Testis (tissue), 3 donors: ENCODE measurements around the gene SECISBP2L. TPM values are rescaled to one million over a fixed set of nuclear protein-coding genes. Genes with fewer than 3 reads are reported as not detected.

ENCODE experiments used
- DNase-seq: peaks from one replicate; pipeline ENCODE4 v3.0.0-alpha.2; 2019
- H3K27ac ChIP-seq, 2 donors: fragments of 200-600 bp; sonication (generic); one replicate each; pipeline ENCODE4 v1.5.1; 2019
- H3K27me3 ChIP-seq: fragments of 200-600 bp; sonication (generic); one replicate; pipeline ENCODE4 v1.5.1; 2019
- H3K36me3 ChIP-seq: fragments of 200-600 bp; sonication (generic); one replicate; pipeline ENCODE4 v1.5.1; 2017; ENCODE audit warnings: low read depth; ENCODE audit errors: missing control alignments
- H3K4me1 ChIP-seq: fragments of 200-600 bp; sonication (generic); one replicate; pipeline ENCODE4 v1.5.1; 2019
- H3K4me3 ChIP-seq, 2 donors: fragments of 200-600 bp; sonication (generic); one replicate each; pipeline ENCODE4 v1.5.1; 2017 to 2019
- H3K9me3 ChIP-seq: fragments of 200-600 bp; sonication (generic); one replicate; pipeline ENCODE4 v1.5.1; 2017
- CTCF ChIP-seq, 3 experiments: fragments of 450-650 bp in 2 of 3; fragments of 200-600 bp in 1 of 3; sonication (generic) in 1 of 3; IDR thresholded peaks; one replicate each; pipeline ENCODE4 v1.5.1; 2016 to 2019; ENCODE audit warnings: antibody characterized with exemption in 3 of 3, mild to moderate bottlenecking in 2 of 3, moderate library complexity in 1 of 3
- POLR2A ChIP-seq: fragments of 450-650 bp; IDR thresholded peaks from one replicate; pipeline ENCODE4 v1.6.1; 2017; ENCODE audit warnings: antibody characterized with exemption, mild to moderate bottlenecking, moderate library complexity
- WGBS, 2 donors: methylation state at CpG; one replicate each; pipeline ENCODE4 v1.1.5; 2018; 5-methylcytosine and 5-hydroxymethylcytosine counted together
- intact Hi-C: fragments of 100-400 bp; cut with DNase I; formaldehyde crosslinking; loops from one replicate; pipeline ENCODE4 v1.15.1; 2023; ENCODE audit warnings: low total_unique reads
- polyA plus RNA-seq: library from polyadenylated mRNA; stranded (reverse); fragments of 350-450 nt; fragmentation: Illumina TruSeq; extraction: RNeasy Lipid Tissue Mini Kit (QIAGEN cat#74804); gene quantifications from one replicate; pipeline ENCODE4 v1.2.3, GENCODE V29; 2014; ENCODE audit warnings: low read depth, low replicate concordance; ENCODE audit not compliant: insufficient read depth
- total RNA-seq, 2 donors: library from RNA; depleted of rRNA; stranded (reverse); fragments of >200 nt; gene quantifications; one replicate each; pipeline ENCODE4 v1.2.3, GENCODE V29; 2016

Gene SECISBP2L
- total and polyA plus RNA-seq, 3 donors from 2014 or later = 29.2 to 76.1 (median 53.6) TPM

DNA sequence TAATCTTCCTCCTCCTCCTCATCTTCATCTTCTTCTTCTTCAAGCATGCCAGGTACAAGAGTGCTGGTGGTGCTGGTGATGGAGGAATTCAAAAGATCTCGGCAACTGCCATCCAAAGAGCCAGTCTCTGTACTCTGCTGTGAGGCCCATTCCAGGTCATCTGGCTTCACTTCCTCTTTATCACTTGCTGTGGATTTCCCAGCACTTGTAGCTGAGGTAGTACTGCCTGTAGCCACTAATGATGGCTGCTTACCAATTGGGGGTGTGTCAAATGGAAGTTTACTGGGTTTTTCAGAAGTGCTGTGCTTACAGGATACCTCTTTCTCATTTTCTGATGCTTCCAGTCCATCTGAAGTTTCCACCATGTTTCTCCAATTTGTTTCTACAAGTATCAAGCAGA lies 53.7 kb downstream of the SECISBP2L start:
- no peak overlapping the region for H3K27ac ChIP-seq
- TF ChIP-seq CTCF (IDR thresholded peaks at IDR 0.05) (no peak), POLR2A (no peak)
- no peaks in the 10 kb centered on the region for H3K36me3 ChIP-seq
- no peaks in the 10 kb centered on the region for H3K4me1 ChIP-seq
- DNase-seq = no peak
- no peaks in the 10 kb centered on the region for H3K9me3 ChIP-seq
- H3K4me3 ChIP-seq = no peak overlapping the region
- intact Hi-C loops = no loop called here
- WGBS, 2 donors = 100% methylated on average over 1 of the region's 1 CpG
- no peaks in the 10 kb centered on the region for H3K27me3 ChIP-seq

GRCh38 chr15:48992096-48992495 lies 54.1 kb downstream of the SECISBP2L start:
- intact Hi-C loops = no loop called here

GRCh38 chr15:48989170-48989569 lies 57.1 kb downstream of the SECISBP2L start:
- no peak for TF ChIP-seq POLR2A
- no peak for TF ChIP-seq CTCF (IDR thresholded peaks at IDR 0.05)
- H3K27ac ChIP-seq = no peak overlapping the region
- intact Hi-C loops = no loop called here
- H3K36me3 ChIP-seq = no peaks in the 10 kb centered on the region
- no peaks in the 10 kb centered on the region for H3K9me3 ChIP-seq
- peaks cover 4% of the 10 kb centered on the region for H3K4me1 ChIP-seq
- no peaks in the 10 kb centered on the region for H3K27me3 ChIP-seq
- no peak overlapping the region for H3K4me3 ChIP-seq
- WGBS, 2 donors = 81 to 95% methylated on average over 1 of the region's 1 CpG
- no peak for DNase-seq

More at GRCh38 chr15:48992096-48992495, 54.1 kb downstream of the SECISBP2L start:
- H3K9me3 ChIP-seq = no peaks in the 10 kb centered on the region
- no peak for DNase-seq
- no peak overlapping the region for H3K27ac ChIP-seq
- H3K36me3 ChIP-seq = no peaks in the 10 kb centered on the region
- WGBS, 2 donors = 95 to 96% methylated on average over 6 of the region's 6 CpGs
- H3K27me3 ChIP-seq = no peaks in the 10 kb centered on the region
- no peak overlapping the region for H3K4me3 ChIP-seq
- TF ChIP-seq CTCF (IDR thresholded peaks at IDR 0.05) = no peak
- no peak for TF ChIP-seq POLR2A
- H3K4me1 ChIP-seq = no peaks in the 10 kb centered on the region

GRCh38 chr15:48987142-48987541 lies 59.1 kb downstream of the SECISBP2L start:
- Histone ChIP-seq H3K36me3 (no peaks in the 10 kb centered on the region), H3K27ac (no peak overlapping the region), H3K4me3 (no peak overlapping the region), H3K27me3 (no peaks in the 10 kb centered on the region), H3K4me1 (peaks cover 10% of the 10 kb centered on the region), H3K9me3 (no peaks in the 10 kb centered on the region)
- no peak for DNase-seq
- TF ChIP-seq POLR2A (no peak), CTCF (IDR thresholded peaks at IDR 0.05) (no peak)
- intact Hi-C loops = no loop called here

- 69 to 72% methylated on average over 5 of the region's 5 CpGs for WGBS, 2 donors
- no peak for DNase-seq
- Histone ChIP-seq H3K4me3 (no peak overlapping the region), H3K9me3 (no peaks in the 10 kb centered on the region), H3K36me3 (no peaks in the 10 kb centered on the region), H3K27ac (no peak overlapping the region), H3K4me1 (peaks cover 10% of the 10 kb centered on the region), H3K27me3 (no peaks in the 10 kb centered on the region)
- TF ChIP-seq CTCF (IDR thresholded peaks at IDR 0.05) = no peak
- no peak for TF ChIP-seq POLR2A
- intact Hi-C loops = no loop called here
Measured at GRCh38 chr15:48986240-48986639, 60.0 kb downstream of the SECISBP2L start.
